ENCODE measurements around the gene MTA1.
A peak's percentile ranks its signal among the peaks of the same experiment; 100 is the strongest.

MTA1 gene

DNA sequence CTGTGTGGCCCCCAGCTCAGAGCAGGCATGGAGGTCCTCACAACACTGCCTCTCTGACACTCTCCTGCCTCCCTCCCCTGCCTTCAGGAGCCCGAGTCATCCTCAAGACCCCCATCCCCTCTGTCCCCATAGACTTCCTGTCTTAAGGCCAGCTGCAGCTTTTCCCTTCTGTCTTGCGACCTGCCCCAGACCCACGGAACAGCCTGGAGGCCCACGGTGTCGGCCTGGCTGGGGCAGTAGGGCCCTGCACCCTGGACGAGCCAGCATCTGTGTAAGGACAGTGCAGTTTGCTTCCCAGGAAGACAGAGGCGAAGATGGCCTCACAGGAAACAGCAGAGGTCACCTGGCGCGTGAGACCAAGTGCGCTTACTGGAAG lies 81.1 kb downstream of the MTA1 start:
- peak; percentile 6 for DNase-seq
- Histone ChIP-seq H3K9me3 (ENCODE audit: severe bottlenecking) (no peaks in the 10 kb centered on the region), H3K4me3 (ENCODE audit: low read depth, low read length) (no peak overlapping the region), H3K27me3 (ENCODE audit: insufficient read depth, low read depth, severe bottlenecking) (no peaks in the 10 kb centered on the region), H3K36me3 (peaks cover 3% of the 10 kb centered on the region), H3K27ac (peak overlapping the region; percentile 92)
- TF ChIP-seq, protein P1, sequence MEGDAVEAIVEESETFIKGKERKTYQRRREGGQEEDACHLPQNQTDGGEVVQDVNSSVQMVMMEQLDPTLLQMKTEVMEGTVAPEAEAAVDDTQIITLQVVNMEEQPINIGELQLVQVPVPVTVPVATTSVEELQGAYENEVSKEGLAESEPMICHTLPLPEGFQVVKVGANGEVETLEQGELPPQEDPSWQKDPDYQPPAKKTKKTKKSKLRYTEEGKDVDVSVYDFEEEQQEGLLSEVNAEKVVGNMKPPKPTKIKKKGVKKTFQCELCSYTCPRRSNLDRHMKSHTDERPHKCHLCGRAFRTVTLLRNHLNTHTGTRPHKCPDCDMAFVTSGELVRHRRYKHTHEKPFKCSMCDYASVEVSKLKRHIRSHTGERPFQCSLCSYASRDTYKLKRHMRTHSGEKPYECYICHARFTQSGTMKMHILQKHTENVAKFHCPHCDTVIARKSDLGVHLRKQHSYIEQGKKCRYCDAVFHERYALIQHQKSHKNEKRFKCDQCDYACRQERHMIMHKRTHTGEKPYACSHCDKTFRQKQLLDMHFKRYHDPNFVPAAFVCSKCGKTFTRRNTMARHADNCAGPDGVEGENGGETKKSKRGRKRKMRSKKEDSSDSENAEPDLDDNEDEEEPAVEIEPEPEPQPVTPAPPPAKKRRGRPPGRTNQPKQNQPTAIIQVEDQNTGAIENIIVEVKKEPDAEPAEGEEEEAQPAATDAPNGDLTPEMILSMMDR (IDR thresholded peaks at IDR 0.05; ENCODE audit: low read depth, low read length): no peak

DNA sequence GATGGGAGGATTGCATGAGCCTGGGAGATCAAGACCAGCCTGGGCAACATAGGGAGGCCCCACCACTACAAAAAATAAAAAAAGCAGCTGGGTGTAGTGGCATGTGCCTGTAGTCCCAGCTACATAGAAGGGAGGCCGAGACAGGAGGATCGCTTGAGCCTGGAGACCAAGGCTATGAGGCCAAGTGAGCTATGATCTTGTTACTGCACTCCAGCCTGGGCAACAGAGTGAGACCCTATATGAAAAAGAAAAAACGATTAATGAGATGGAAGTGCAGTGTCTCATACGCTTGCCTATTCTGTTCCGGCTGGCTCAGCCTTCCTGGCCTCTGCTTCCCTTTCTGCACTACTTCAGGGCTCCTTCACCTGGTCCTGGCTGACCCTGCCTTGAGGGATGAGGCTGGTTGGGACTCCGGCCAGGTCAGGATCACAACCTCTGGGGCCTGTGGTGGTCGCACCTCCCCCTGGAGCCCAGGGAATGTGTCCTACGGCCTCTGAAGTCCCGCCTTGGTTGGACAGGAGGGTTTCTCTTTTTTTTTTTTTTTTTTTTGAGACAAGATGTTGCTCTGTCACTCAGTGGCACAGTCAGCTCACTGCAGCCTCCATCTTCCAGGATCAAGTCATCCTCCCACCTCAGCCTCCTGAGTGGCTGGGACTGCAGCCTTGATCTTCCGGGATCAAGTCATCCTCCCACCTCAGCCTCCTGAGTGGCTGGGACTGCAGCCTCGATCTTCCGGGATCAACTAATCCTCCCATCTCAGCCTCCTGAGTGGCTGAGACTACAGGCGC lies 82.1 kb downstream of the MTA1 start:
- no peak for DNase-seq
- no peak overlapping the region for H3K27ac ChIP-seq
- no peaks in the 10 kb centered on the region for H3K9me3 ChIP-seq (ENCODE audit: severe bottlenecking)
- TF ChIP-seq, protein P1 (IDR thresholded peaks at IDR 0.05; ENCODE audit: low read depth, low read length): no peak
- H3K36me3 ChIP-seq: peaks cover 3% of the 10 kb centered on the region
- H3K27me3 ChIP-seq (ENCODE audit: insufficient read depth, low read depth, severe bottlenecking): no peaks in the 10 kb centered on the region
- H3K4me3 ChIP-seq (ENCODE audit: low read depth, low read length): no peak overlapping the region

DNA sequence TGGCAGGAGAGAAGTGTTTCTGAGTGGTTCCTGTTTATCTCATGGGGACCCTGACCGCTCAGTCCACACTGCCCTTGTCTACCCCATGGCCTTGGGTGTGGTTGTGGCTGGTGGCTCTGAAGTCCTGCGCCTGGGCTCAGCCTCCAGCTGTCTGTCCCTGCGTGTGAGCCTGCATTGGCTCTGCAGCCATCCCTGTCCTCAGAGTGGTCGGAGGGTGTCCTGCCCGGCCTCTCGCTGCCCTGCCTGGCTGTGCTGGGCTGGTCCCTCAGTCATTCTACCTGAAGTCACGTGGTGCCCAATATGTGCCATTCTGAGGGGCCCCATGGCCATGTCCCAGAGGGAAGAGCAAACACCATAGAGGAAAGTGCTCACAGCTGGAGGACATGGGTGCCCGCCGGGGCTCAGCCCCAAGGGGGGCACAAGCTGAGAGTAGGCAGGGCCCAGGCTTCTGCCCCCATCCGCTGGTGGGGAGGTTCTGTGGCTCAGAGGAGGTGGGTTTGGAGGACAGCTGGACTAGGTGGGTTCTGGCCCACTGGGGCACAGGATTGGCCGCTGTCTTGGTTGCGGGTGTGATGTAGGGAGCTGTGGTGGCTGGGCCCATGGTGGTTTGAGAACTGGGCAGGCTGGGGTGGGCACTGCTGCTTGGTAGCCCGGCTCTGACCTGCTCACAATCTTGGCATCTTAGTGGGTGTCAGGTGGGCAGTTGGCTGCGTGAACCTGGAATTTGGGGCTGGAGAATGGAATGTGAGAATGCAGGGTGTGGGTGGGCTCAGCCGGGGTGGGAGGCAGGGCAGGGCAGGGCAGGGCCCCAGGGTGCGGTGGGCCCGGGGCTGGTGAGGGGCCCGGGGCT lies 83.0 kb downstream of the MTA1 start:
- Histone ChIP-seq H3K9me3 (ENCODE audit: severe bottlenecking) (no peaks in the 10 kb centered on the region), H3K27ac (no peak overlapping the region), H3K36me3 (peaks cover 2% of the 10 kb centered on the region), H3K27me3 (ENCODE audit: insufficient read depth, low read depth, severe bottlenecking) (no peaks in the 10 kb centered on the region), H3K4me3 (ENCODE audit: low read depth, low read length) (no peak overlapping the region)
- no peak for DNase-seq
- TF ChIP-seq, protein P1 (IDR thresholded peaks at IDR 0.05; ENCODE audit: low read depth, low read length): no peak

DNA sequence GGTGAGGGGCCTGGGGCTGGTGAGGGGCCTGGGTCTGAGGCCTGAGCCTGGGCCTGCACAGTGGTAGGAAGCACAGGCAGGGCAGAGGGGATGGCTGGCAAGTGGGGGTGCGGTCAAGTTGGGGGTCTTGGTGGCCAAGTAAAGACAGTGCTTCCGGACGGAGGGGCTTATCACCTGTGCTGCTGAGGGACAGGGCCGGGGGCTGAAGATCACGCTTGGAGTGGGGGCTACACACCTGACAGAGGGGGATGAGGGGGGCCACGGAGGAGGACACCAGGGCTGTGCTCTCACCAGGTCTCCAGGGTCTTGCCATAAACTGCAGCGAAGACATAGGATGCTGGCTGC lies 83.6 kb downstream of the MTA1 start:
- Histone ChIP-seq H3K36me3 (no peaks in the 10 kb centered on the region), H3K27me3 (ENCODE audit: insufficient read depth, low read depth, severe bottlenecking) (no peaks in the 10 kb centered on the region), H3K9me3 (ENCODE audit: severe bottlenecking) (no peaks in the 10 kb centered on the region), H3K4me3 (ENCODE audit: low read depth, low read length) (no peak overlapping the region), H3K27ac (no peak overlapping the region)
- no peak for DNase-seq
- TF ChIP-seq, protein P1 (IDR thresholded peaks at IDR 0.05; ENCODE audit: low read depth, low read length): no peak

DNA sequence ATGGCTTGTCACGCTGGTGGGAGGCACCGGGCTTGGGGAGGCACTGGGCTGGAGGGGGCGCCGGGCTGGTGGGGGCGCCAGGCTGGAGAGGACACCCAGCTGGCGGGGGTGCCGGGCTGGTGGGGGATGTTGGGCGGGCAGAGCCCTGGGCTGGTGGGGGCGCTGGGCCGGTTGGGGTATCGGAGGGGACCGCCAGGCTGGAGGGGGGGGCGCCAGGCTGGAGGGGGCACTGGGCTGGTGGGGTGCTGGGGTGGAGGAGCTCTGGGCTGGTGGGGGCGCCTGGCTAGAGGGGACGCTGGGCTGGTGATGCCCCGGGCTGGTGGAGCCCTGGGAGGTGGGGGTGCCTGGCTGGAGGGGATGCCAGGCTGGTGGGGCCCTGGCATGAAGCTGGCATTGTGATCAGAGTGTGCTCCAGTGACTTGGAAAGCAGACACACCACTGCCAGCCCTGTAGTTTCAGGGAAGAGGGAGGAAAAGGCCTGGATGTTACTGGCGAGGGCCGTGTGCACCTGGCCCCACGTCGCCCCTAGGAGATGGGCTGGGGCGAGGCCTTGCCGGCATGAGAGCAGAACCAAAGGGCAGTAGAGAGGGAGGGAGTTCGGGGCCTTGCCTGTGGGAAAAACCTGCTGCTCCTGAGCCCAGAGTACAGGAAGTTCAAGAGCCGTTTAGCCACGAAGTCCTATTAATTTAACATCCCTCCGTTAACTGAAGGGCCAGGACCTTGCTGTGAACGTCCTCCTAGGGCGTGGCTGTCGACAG lies 84.5 kb downstream of the MTA1 start:
- H3K4me3 ChIP-seq (ENCODE audit: low read depth, low read length): no peak overlapping the region
- TF ChIP-seq, protein P1 (IDR thresholded peaks at IDR 0.05; ENCODE audit: low read depth, low read length): no peak
- no peak for DNase-seq
- no peaks in the 10 kb centered on the region for H3K36me3 ChIP-seq
- no peaks in the 10 kb centered on the region for H3K9me3 ChIP-seq (ENCODE audit: severe bottlenecking)
- no peaks in the 10 kb centered on the region for H3K27me3 ChIP-seq (ENCODE audit: insufficient read depth, low read depth, severe bottlenecking)
- H3K27ac ChIP-seq: no peak overlapping the region

All from WERI-Rb-1 (cell line).